Endothelial cell of coronary artery (primary cell): ENCODE results near the gene LSM12. TPM values are rescaled to one million over a fixed set of nuclear protein-coding genes. Genes with fewer than 3 reads are reported as not detected.

ENCODE experiments used
- total RNA-seq: library from RNA; depleted of rRNA; stranded (reverse); fragments of >200 nt; gene quantifications from 2 replicates; pipeline ENCODE4 v1.2.3, GENCODE V29; 2014

LSM12 gene
- 26.1 and 28.3 TPM in 2 replicates for total RNA-seq

DNA sequence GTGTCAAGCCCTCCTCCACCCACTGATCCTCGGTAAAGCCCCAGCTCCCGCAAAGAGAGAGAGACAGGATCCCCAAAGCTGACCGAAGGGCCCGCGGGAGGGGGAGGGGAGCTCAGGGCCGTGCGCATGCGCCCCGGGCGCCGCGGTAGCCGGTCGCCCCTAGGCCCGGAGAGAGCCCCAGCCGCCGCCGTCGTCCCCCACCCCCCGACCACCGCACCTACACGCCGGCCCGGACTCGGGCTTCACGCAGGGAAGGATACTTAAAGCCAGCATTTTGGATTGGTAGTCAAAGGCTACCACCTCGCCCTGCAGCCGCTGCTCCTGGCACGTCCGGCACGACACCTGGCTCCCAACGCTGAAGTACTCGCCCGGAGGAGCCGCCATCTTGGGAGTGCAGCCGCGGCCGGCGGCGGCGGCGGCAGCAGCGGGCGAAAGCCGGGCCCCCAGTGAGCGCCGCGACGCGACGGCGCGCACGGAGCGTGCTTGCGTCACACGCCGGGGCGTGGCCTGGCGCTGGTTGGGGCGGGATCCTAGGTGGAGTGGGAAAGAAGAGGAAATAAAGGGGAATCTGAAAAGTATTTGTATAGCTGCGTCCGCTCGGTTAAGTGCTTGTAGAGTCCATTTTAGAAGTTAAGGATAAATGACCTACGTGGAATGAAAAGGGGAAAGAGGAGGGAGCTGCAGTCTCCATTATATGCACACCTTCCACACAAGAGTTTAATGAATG lies at the start of gene LSM12:
Gene LSM12 (minus strand): TSS at position 468 of the 727 bp plus-strand sequence. CDS start 84 bp downstream, at position 384.

DNA sequence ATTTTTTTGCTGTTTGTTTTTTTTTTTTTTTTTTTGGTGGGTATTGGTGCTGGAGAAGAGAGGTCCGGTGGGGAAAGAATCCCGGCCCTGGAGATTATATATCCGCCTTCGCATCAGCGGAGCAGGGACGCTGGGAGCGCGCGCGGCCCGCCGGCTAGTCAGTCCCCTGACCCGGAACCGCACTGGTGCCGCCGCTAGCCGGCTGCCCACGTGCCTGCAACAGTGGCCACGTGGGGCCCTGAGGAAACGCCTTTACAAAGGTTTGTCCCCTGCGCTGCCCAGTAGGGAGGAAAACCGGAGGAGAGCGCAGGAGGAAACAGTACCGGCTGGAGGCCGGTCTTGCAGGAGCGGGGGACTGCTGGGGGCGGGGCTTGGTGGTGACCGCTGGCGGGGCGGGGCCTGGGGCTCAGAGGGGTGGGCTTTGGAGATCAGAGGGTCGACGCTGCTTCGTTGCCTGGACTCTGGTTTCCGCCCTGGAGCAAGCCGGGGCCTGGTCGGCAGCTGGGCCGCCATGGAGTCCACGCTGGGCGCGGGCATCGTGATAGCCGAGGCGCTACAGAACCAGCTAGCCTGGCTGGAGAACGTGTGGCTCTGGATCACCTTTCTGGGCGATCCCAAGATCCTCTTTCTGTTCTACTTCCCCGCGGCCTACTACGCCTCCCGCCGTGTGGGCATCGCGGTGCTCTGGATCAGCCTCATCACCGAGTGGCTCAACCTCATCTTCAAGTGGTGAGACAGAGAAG lies 4.2 kb upstream of the LSM12 start, which contains the start of gene G6PC3:
Gene G6PC3 (plus strand): TSS at position 281 of the 743 bp plus-strand sequence. CDS start 231 bp downstream, at position 512.

DNA sequence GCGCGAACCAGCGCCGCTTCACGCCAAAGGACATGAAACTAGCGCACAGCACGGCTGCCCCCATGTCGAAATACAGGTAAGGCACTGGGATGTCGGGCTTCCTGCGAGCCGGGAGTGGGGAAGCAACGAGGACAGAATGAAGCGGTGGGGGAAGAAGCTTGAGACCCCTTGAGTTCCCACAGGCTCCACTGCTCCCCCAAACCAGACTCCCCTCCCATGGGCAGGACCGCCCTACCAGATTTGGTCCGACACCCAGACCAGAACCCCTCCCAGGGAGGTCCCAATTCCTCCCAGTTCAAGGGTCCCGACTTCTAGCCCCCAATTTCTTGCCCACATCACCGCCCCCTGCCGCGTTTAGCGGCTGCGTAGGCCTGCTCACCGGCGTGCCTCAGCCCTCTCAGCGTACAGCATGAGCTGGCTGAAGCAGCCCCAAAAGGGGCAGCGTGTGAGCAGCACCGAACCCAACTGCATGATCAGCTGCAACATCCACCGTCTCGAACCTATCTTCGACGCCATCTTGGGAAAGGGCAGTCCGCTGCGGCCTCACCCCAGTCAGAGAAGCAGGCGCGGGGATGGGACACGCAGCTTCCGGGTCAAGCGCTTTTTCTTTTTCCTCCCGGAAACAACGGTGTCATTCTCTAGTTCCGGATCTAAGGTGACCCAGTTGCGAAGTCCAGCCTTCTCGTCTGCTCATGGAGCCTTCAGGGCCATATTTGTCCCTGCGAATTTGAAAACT lies 51.9 kb downstream of the LSM12 start, which contains the start of gene TMEM101:
Gene TMEM101 (minus strand): TSS at position 527 of the 736 bp plus-strand sequence. CDS start 11 bp downstream, at position 516.

DNA sequence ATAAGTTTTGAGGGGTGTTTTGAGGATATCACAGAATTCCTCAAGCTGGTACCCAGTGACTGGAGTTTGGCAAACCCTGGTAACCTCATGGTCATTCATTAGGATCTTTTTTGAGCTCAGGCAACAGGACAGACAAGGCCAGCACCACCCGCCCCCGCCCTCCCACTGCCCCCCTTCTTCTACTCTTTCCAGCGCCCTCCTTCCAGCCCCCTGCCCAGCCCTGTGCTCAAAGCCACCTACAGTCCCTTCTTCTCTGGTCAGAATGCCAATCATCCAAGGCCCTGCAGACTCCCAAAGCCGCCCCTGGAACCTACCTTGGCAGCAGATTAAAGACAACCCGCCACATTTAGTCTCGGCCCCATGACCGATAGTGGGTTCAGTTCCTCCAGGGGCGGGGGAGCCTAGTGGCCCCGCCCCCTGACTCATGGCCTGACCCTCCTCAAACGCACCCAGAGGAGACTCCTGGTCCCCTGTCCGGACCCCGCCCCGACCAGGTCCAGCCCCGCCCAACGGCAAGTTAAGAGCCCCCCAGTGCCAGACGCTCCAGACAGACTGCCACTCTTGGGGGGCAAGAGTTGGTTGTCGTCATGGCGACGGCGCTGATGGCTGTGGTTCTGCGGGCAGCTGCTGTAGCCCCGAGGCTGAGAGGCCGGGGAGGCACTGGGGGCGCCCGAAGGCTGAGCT lies 62.3 kb downstream of the LSM12 start, which contains the start of gene NAGS:
Gene NAGS (plus strand): TSS at position 546 of the 684 bp plus-strand sequence. CDS start 42 bp downstream, at position 588.

Other genes starting within 250 kb of the LSM12 start
- 7.9 and 11.6 TPM in 2 replicates for gene MPP3, start 233.5 kb downstream of the LSM12 start, total RNA-seq
- gene CD300LG, start 219.5 kb downstream of the LSM12 start, total RNA-seq: 0.09 TPM in 2 replicates
- 0.54 and 2.7 TPM in 2 replicates for gene MPP2, start 159.1 kb downstream of the LSM12 start, total RNA-seq
- not detected in 2 replicates for gene PPY, start 124.2 kb downstream of the LSM12 start, total RNA-seq
- not detected in 2 replicates for gene PYY, start 112.7 kb downstream of the LSM12 start, total RNA-seq
- gene NAGS, start 62.0 kb downstream of the LSM12 start, total RNA-seq: 1.3 and 6.4 TPM in 2 replicates
- 60.2 and 87.8 TPM in 2 replicates for gene TMEM101, start 51.7 kb downstream of the LSM12 start, total RNA-seq
- gene G6PC3, start 4.1 kb upstream of the LSM12 start, total RNA-seq: 19.3 and 24.1 TPM in 2 replicates
- 19.9 and 23.4 TPM in 2 replicates for gene HDAC5, start 57.0 kb upstream of the LSM12 start, total RNA-seq
- gene HROB, start 75.3 kb upstream of the LSM12 start, total RNA-seq: 1.0 and 1.5 TPM in 2 replicates
- not detected in 2 replicates for gene ASB16, start 104.0 kb upstream of the LSM12 start, total RNA-seq
- gene TMUB2, start 120.3 kb upstream of the LSM12 start, total RNA-seq: 22.6 and 26.0 TPM in 2 replicates
- gene ATXN7L3, start 133.2 kb upstream of the LSM12 start, total RNA-seq: 32.9 and 38.3 TPM in 2 replicates
- gene UBTF, start 153.0 kb upstream of the LSM12 start, total RNA-seq: 47.6 and 55.3 TPM in 2 replicates
- not detected in 2 replicates for gene SLC4A1, start 201.5 kb upstream of the LSM12 start, total RNA-seq
- gene RUNDC3A, start 241.9 kb upstream of the LSM12 start, total RNA-seq: 0.47 and 0.54 TPM in 2 replicates